ENCODE measurements around the gene RNF145. TPM values are rescaled to one million over a fixed set of nuclear protein-coding genes. Genes with fewer than 3 reads are reported as not detected.
"Not testable (repeated sequence)": the region's sequence is repeated elsewhere in the genome, so short reads cannot be mapped to it uniquely, and the experiment has no call there.

Gene RNF145
- total RNA-seq, 2 donors from 2014 or later = 88.7 to 116 TPM

- Mint-ChIP-seq H3K9me3 (no peaks in the 10 kb centered on the region), H3K4me1 (ENCODE audit: low read depth) (peaks cover 52% of the 10 kb centered on the region), H3K27ac (peak overlapping the region; percentile 15), H3K27me3 (ENCODE audit: low read depth) (no peaks in the 10 kb centered on the region), H3K4me3 (no peak overlapping the region), H3K36me3 (ENCODE audit: insufficient read depth in 2 of 2) (peaks cover 3 to 14% of the 10 kb centered on the region in 2 donors)
- ATAC-seq (replicated peaks in 1 of 2) = no peak
- no peak for DNase-seq
These were observed 51.8 kb downstream of the RNF145 start for GRCh38 chr5:159157552-159157951.

- H3K27me3 Mint-ChIP-seq (ENCODE audit: low read depth) = no peaks in the 10 kb centered on the region
- H3K4me3 Mint-ChIP-seq = no peak overlapping the region
- peaks cover 44% of the 10 kb centered on the region for H3K4me1 Mint-ChIP-seq (ENCODE audit: low read depth)
- peaks cover 3 to 10% of the 10 kb centered on the region in 2 donors for H3K36me3 Mint-ChIP-seq (ENCODE audit: insufficient read depth in 2 of 2)
- DNase-seq (peak; percentile 22 to 44), ATAC-seq (replicated peaks in 1 of 2) (peak; percentile 65 to 68)
- peak overlapping the region; percentile 73 for H3K27ac Mint-ChIP-seq
- H3K9me3 Mint-ChIP-seq = no peaks in the 10 kb centered on the region
These were observed 52.7 kb downstream of the RNF145 start for GRCh38 chr5:159156426-159157238.

- Mint-ChIP-seq H3K4me3 (no peak overlapping the region), H3K36me3 (ENCODE audit: insufficient read depth in 2 of 2) (peaks cover 0 to 5% of the 10 kb centered on the region in 2 donors), H3K27ac (no peak overlapping the region), H3K4me1 (ENCODE audit: low read depth) (peaks cover 37% of the 10 kb centered on the region), H3K9me3 (no peaks in the 10 kb centered on the region), H3K27me3 (ENCODE audit: low read depth) (peaks cover 2% of the 10 kb centered on the region)
- DNase-seq (no peak), ATAC-seq (replicated peaks in 1 of 2) (no peak)
These were observed 53.4 kb downstream of the RNF145 start for GRCh38 chr5:159155960-159156359.

- Mint-ChIP-seq H3K27ac (no peak overlapping the region), H3K4me1 (ENCODE audit: low read depth) (peaks cover 18% of the 10 kb centered on the region), H3K4me3 (no peak overlapping the region), H3K27me3 (ENCODE audit: low read depth) (peaks cover 6% of the 10 kb centered on the region), H3K9me3 (no peaks in the 10 kb centered on the region), H3K36me3 (ENCODE audit: insufficient read depth in 2 of 2) (peaks cover 0 to 1% of the 10 kb centered on the region in 2 donors)
- DNase-seq = no peak
- ATAC-seq (replicated peaks in 1 of 2) = no peak
These were observed 56.5 kb downstream of the RNF145 start for GRCh38 chr5:159152876-159153275.

- peaks cover 7% of the 10 kb centered on the region for H3K27me3 Mint-ChIP-seq (ENCODE audit: low read depth)
- H3K4me1 Mint-ChIP-seq (ENCODE audit: low read depth) = no peaks in the 10 kb centered on the region
- H3K4me3 Mint-ChIP-seq = no peak overlapping the region
- H3K9me3 Mint-ChIP-seq = no peaks in the 10 kb centered on the region
- no peak overlapping the region for H3K27ac Mint-ChIP-seq
- ATAC-seq (replicated peaks in 1 of 2) (no peak), DNase-seq (no peak)
- peaks cover 0 to 3% of the 10 kb centered on the region in 2 donors for H3K36me3 Mint-ChIP-seq (ENCODE audit: insufficient read depth in 2 of 2)
These were observed 60.3 kb downstream of the RNF145 start for GRCh38 chr5:159149085-159149484.

- Mint-ChIP-seq H3K27me3 (ENCODE audit: low read depth) (peaks cover 18% of the 10 kb centered on the region), H3K27ac (no peak overlapping the region), H3K36me3 (ENCODE audit: insufficient read depth in 2 of 2) (peaks cover 0 to 3% of the 10 kb centered on the region in 2 donors), H3K4me3 (no peak overlapping the region), H3K9me3 (no peaks in the 10 kb centered on the region), H3K4me1 (ENCODE audit: low read depth) (no peaks in the 10 kb centered on the region)
- no peak for ATAC-seq (replicated peaks in 1 of 2)
- DNase-seq = no peak
These were observed 61.4 kb downstream of the RNF145 start for GRCh38 chr5:159147976-159148375.

- H3K27ac Mint-ChIP-seq = no peak overlapping the region
- H3K4me1 Mint-ChIP-seq (ENCODE audit: low read depth) = no peaks in the 10 kb centered on the region
- H3K9me3 Mint-ChIP-seq = no peaks in the 10 kb centered on the region
- H3K27me3 Mint-ChIP-seq (ENCODE audit: low read depth) = peaks cover 27% of the 10 kb centered on the region
- no peak for ATAC-seq (replicated peaks in 1 of 2)
- DNase-seq = no peak
- no peak overlapping the region for H3K4me3 Mint-ChIP-seq
- H3K36me3 Mint-ChIP-seq (ENCODE audit: insufficient read depth in 2 of 2) = peaks cover 3% of the 10 kb centered on the region in 2 donors
These were observed 62.5 kb downstream of the RNF145 start for GRCh38 chr5:159146839-159147238.

- not testable (repeated sequence) for H3K36me3 Mint-ChIP-seq (ENCODE audit: insufficient read depth in 2 of 2); H3K9me3 Mint-ChIP-seq; H3K4me3 Mint-ChIP-seq; H3K4me1 Mint-ChIP-seq (ENCODE audit: low read depth); DNase-seq; ATAC-seq (replicated peaks in 1 of 2); H3K27ac Mint-ChIP-seq
- H3K27me3 Mint-ChIP-seq (ENCODE audit: low read depth) = peaks cover 29% of the 10 kb centered on the region
These were observed 64.2 kb downstream of the RNF145 start for GRCh38 chr5:159145160-159145559.

GRCh38 chr5:159139802-159140201 lies 69.6 kb downstream of the RNF145 start:
- Mint-ChIP-seq H3K27me3 (ENCODE audit: low read depth) (peaks cover 29% of the 10 kb centered on the region), H3K9me3 (peaks cover 0 to 1% of the 10 kb centered on the region in 2 donors), H3K36me3 (ENCODE audit: insufficient read depth in 2 of 2) (peaks cover 3 to 4% of the 10 kb centered on the region in 2 donors), H3K27ac (no peak overlapping the region), H3K4me3 (no peak overlapping the region), H3K4me1 (ENCODE audit: low read depth) (no peaks in the 10 kb centered on the region)
- DNase-seq (no peak), ATAC-seq (replicated peaks in 1 of 2) (no peak)

- H3K36me3 Mint-ChIP-seq (ENCODE audit: insufficient read depth in 2 of 2) = peaks cover 0 to 1% of the 10 kb centered on the region in 2 donors
- peaks cover 0 to 1% of the 10 kb centered on the region in 2 donors for H3K9me3 Mint-ChIP-seq
- no peak overlapping the region for H3K4me3 Mint-ChIP-seq
- no peak overlapping the region for H3K27ac Mint-ChIP-seq
- DNase-seq (no peak), ATAC-seq (replicated peaks in 1 of 2) (no peak)
- no peaks in the 10 kb centered on the region for H3K4me1 Mint-ChIP-seq (ENCODE audit: low read depth)
- H3K27me3 Mint-ChIP-seq (ENCODE audit: low read depth) = peaks cover 6% of the 10 kb centered on the region
These were observed 73.3 kb downstream of the RNF145 start for GRCh38 chr5:159135896-159136531.

GRCh38 chr5:159133041-159133741 lies 76.2 kb downstream of the RNF145 start:
- no peaks in the 10 kb centered on the region for H3K27me3 Mint-ChIP-seq (ENCODE audit: low read depth)
- no peak overlapping the region for H3K4me3 Mint-ChIP-seq
- H3K27ac Mint-ChIP-seq = no peak overlapping the region
- H3K36me3 Mint-ChIP-seq (ENCODE audit: insufficient read depth in 2 of 2) = no peaks in the 10 kb centered on the region
- no peak for DNase-seq
- H3K9me3 Mint-ChIP-seq = no peaks in the 10 kb centered on the region
- ATAC-seq (replicated peaks in 1 of 2) = peak; percentile 22 to 39
- H3K4me1 Mint-ChIP-seq (ENCODE audit: low read depth) = no peaks in the 10 kb centered on the region

GRCh38 chr5:159132429-159133040 lies 76.8 kb downstream of the RNF145 start:
- Mint-ChIP-seq H3K4me3 (no peak overlapping the region), H3K27me3 (ENCODE audit: low read depth) (no peaks in the 10 kb centered on the region), H3K4me1 (ENCODE audit: low read depth) (no peaks in the 10 kb centered on the region), H3K36me3 (ENCODE audit: insufficient read depth in 2 of 2) (no peaks in the 10 kb centered on the region), H3K9me3 (no peaks in the 10 kb centered on the region), H3K27ac (no peak overlapping the region)
- DNase-seq (no peak), ATAC-seq (replicated peaks in 1 of 2) (no peak)

GRCh38 chr5:159131951-159132350 lies 77.4 kb downstream of the RNF145 start:
- Mint-ChIP-seq H3K4me1 (ENCODE audit: low read depth) (no peaks in the 10 kb centered on the region), H3K36me3 (ENCODE audit: insufficient read depth in 2 of 2) (peaks cover 0 to under 1% of the 10 kb centered on the region in 2 donors), H3K9me3 (no peaks in the 10 kb centered on the region), H3K27ac (no peak overlapping the region), H3K4me3 (no peak overlapping the region), H3K27me3 (ENCODE audit: low read depth) (no peaks in the 10 kb centered on the region)
- DNase-seq (no peak), ATAC-seq (replicated peaks in 1 of 2) (no peak)
